GM19351 (cell line): Measurements from ENCODE around the gene POMC.
"Not testable (repeated sequence)": the region's sequence is repeated elsewhere in the genome, so short reads cannot be mapped to it uniquely, and the experiment has no call there.

Experiments
- ATAC-seq: cut with Tn5 transposase; IDR thresholded peaks from one replicate; pipeline ENCODE4 v1.9.1; 2021; ENCODE audit warnings: mild to moderate bottlenecking, moderate library complexity; ENCODE audit not compliant: unreplicated experiment

The POMC gene

GRCh38 chr2:25168256-25169072, at the start of gene POMC:
POMC (minus strand) TSS chr2:25168580; CDS start chr2:25164772, 3,808 bp downstream.
- ATAC-seq, result no peak

DNA sequence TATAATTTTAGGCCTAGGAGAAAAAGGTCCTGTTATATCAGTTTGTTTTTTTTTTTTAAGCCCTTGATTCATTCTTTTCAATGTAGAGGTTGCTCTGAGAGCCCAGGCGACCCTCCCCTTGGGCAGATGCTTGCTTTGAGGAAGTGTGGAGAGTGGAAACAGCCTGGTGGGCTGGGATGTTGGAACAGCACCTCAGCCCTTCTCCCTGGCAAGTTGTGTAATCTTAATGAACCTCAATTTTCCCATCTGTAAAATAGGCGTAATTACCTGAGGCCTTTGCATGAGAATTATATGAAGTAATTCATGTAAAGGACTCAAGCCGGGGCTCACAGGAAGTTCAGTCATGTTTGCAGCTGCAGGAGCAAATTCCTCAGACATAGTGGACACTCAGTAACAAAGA, 49.7 kb upstream of the POMC start:
- ATAC-seq, result no peak

GRCh38 chr2:25215948-25216679, 47.7 kb upstream of the POMC start:
- peak; percentile 84 for ATAC-seq

DNA sequence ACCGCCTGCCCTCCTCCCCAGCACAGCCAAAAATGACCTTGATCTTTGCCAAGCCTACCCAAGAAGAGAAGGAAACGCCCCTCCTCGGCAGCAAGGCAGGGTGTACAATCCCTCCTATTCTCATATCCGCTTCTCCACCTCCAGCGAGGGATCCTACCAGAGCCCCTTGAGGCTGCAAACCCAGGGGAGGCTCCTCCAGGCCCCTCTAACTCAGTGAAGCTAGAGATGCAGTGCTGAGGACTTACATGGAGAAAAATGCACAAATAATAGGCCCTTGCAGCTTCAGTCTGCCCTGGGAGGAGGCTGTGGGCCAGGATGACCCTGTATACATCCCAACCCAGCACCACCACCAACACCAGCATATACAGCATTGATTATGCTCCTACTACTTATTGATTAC, 46.9 kb upstream of the POMC start:
- ATAC-seq, result no peak

DNA sequence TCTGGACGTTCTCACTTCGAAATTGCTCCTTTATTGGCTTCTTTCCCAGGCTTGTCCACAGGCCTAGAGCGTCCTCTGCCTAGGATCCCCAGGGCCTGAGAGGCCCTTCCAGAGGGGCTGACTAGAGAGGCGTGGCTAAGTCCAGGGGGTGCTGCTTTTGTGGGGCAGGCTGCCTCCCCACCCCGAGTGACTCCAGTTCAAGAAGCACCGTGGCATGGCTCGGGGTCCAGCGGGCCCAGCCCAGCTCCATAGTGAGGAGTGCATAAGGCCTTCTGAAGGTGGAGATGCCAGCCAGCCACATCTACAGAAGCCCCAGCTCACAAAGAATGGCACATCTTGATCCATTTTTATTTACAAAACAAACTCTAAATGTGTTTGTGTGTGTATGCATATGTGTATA, 44.8 kb upstream of the POMC start:
- ATAC-seq, result no peak

DNA sequence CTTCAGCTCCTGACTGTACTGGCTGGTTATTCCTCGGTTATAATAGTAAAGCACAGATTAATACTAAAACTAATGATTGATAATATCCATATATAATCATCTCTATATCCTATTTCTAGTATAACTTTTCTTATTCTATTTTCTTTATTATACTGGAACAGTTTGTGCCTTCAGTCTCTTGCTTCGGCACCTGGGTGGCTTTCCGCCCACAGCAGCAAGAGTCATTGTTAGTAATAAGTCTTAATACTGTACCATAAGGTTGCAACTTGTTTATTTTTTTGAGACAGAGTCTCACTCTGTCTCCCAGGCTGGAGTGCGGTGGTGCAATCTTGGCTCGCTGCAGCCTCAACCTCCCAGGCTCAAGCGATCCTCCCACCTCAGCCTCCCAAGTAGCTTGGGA, 42.5 kb upstream of the POMC start:
- ATAC-seq, result not testable (repeated sequence)

- no peak for ATAC-seq
These were observed 38.7 kb upstream of the POMC start for GRCh38 chr2:25207078-25207545.

DNA sequence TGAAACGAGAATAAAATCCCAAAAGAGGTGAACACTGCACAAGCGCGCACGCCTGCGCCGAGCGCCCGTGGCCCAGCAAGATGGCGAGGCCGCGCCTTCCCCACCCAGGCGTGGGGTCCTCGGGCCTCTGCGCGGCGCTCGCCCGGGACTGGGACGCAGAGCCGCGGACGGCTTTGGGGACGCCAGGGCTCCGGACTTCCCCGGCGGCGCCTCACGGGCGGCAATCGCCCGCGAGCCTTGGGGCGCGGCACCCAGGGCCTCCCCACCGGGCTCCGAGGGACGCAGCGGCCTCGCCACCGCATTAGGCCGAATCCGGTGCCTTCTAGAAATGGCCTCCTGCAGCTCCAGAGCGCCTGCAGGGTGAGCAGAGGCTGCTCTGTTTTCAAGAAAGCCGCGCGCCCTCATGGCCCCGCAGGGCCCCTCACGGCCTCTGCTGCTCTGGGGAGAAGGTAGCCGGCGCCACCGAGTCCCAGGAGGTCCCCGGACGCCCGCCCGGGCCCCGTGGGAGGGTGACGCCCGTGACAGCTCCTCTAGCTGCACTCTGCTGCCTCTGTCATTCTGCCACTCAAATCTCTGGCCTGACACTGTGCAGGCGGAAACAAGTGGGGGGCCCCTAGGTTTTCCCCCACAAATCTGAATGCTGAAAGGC, 35.9 kb upstream of the POMC start:
- no peak for ATAC-seq

DNA sequence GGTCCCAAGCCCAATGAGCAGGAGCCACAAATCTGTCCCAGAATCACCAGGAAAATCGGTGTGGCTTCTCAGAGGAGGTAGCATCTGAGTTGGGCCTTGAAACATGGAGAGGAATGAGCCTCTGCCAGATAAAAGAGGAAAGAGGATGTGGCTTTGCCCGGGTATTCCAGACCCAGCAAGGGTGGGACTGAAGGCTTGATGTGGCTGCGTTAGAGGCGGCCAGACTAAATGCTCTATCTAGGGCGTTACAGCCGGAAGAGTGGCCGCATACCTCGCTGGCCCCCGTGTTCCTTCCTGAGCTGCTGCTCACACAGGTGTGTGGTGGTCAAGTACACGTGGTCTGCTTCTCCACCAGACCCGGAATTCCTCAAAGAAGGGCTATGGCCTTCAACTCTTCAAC, 33.9 kb upstream of the POMC start:
- ATAC-seq, result no peak

DNA sequence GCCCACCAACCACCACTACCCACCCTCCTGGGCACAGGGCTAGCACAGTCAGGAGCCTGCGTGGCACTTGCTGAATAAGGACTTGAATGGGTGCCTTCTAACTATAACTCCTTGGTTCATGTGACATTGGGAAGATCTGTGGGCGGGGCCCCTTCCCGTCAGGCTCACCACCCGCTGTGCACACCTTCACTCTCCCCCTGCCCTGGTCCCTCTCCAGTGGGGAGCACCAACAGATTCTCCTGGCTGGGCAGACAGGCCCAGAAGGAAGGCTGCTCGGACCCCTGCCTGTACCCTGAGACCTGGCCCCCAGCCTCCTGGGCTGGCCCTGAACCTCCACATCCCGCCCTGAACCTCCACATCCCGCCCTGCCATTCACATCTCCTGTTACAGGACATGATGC, 33.4 kb upstream of the POMC start:
- ATAC-seq, result no peak

DNA sequence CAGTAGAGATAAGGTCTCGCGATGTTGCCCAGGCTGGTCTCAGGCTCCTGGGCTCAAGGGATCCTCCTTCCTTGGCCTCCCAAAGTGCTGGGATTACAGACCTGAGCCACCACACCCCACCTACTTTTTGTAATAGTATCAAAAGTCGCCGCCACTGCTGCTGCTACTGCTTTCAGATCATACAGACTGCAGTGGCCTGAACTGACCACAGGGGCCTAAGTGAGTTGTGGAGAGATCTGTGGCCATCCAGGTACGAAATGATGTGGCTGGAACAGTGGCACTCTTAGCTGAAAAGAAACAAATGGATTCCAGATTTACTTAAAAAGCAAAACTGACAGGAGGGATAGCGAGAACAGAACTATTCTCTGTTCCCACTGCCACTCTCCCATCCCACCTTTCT, 32.9 kb upstream of the POMC start:
- ATAC-seq, result no peak

DNA sequence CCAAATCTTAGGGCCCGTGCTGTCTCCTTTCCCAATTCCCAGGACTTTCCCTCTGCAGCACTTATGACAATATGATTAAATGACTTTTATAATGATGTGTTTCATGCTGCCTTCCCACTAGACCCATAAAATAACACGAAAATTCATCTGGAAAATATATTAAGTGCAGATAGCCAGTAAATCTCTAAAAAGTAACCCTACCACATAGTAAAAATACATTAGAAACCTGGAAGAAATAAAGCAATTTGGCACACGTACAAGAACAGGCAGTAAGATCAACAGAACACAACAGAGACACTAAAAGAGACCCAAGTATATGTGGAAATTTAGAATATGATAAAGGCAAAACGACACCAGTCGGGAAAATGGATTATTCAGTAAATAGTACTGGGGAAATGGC, 30.2 kb upstream of the POMC start:
- ATAC-seq, result no peak

DNA sequence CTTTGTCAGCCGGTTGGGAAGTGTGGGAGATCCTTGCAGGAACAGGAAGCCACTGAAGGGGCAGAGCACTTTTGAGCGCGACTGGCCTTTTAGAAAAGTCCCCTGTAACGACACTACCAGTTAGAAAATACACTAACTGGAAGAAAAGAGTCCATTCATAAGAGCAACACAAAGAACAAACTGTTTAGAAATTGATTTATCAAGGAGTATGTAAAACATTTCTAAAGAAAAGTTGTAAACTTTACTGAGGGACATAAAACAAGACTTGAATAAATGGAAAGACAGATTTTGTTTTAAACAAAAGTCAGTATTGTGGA, 29.8 kb upstream of the POMC start:
- no peak for ATAC-seq

DNA sequence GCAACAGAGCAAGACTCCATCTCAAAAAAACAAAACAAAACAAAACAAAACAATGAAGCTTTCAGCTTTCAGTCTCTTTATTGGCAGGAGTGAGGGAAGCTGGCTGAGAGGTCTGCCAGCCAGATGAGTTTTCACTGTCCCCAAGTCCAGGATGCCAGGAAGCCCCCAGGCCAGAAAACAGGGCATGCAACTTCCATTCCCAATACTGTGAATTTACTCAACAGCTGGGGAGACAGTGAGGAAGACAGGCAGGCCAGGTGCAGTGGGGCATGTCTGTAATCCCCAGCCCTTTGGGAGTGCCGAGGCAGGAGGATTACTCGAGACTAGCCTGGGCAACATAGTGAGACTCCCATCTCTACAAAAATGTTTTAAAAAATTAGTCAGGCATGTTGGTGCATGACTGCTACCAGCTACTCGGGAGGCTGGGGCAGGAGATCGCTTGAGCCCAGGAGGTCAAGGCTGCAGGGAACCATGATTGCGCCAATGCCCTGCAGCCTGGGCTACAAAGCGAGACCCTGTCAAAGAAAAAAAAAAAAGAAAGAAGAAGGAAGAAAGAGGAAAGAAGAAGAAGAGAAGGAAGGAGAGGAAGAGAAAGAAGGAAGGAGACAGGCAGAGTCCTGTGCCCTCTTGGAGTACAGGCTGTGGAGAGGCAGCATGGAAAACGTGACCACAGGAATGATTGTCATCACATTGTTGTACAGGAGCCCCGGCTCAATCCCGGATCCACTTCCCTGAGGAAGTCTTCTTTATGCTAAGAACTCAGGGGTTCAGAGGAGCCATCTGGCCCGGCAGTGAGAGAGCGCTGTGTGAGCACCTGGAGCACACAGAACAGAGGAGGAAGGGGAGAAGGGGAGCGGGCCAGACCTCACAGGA, 29.2 kb upstream of the POMC start:
- ATAC-seq, result no peak

GRCh38 chr2:25194576-25195122, 26.3 kb upstream of the POMC start:
- no peak for ATAC-seq

DNA sequence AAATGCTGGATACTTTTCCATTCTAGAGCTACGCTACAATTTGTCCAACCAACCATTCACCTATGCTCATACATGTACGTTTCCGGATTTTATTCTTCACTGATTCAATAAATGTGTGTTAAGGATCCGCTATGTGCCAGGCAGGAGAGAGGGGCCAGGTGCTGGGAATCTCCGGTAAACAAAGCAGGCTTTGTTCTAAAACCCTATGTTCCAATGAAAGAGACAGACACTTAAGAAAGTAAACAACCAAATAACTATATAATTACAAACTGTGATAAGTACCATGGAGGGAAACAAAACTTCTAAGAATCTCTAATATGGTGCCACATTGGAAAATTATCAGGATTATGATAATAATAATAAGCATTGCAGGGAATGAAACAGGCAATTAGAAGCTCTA, 22.2 kb upstream of the POMC start:
- ATAC-seq, result no peak

DNA sequence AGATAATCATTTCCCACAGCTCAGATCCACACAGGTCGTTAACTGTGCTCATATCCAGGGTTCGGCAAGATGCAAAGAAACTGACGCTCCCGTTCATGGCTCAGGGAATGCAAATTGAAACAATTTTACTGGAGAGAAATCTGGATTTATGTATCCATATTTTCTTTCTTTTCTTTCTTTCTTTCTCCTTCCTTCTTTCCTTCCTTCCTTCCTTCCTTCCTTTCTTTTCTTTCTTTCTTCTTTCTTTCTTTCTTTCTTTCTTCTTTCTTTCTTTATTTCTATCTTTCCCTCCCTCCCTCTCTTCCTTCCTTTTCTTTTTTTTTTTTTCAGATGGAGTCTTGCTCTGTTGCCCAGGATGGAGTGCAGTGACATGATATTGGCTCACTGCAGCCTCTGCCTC, 20.0 kb upstream of the POMC start:
- ATAC-seq, result no peak

GRCh38 chr2:25187729-25188350, 19.5 kb upstream of the POMC start:
- ATAC-seq, result no peak

- no peak for ATAC-seq
These were observed 15.9 kb upstream of the POMC start for GRCh38 chr2:25184254-25184653.

GRCh38 chr2:25178976-25179375, 10.6 kb upstream of the POMC start:
- ATAC-seq, result no peak
